Gastroesophageal sphincter (tissue), 3 donors: ENCODE results near the gene RIMS4.

ENCODE experiments used
- CTCF ChIP-seq, 4 experiments: fragments of 200-600 bp in 2 of 4; fragments of 450-650 bp in 2 of 4; sonication (generic) in 1 of 4; IDR thresholded peaks; one replicate each; pipeline ENCODE4 v1.5.1; 2017 to 2019; ENCODE audit warnings: antibody characterized with exemption in 4 of 4, mild to moderate bottlenecking in 2 of 4, moderate library complexity in 2 of 4
- POLR2A ChIP-seq, 2 donors: fragments of 450-650 bp; IDR thresholded peaks; one replicate each; pipeline ENCODE4 v1.6.1; 2017; ENCODE audit warnings: antibody characterized with exemption in 2 of 2, mild to moderate bottlenecking in 2 of 2, moderate library complexity in 1 of 2

- TF ChIP-seq CTCF (IDR thresholded peaks at IDR 0.05) (no peak), POLR2A (IDR thresholded peaks at IDR 0.05) (no peak)
These were observed 28.2 kb upstream of the RIMS4 start for GRCh38 chr20:44838521-44838920.
